ENCODE measurements around the gene MYO3B. TPM values are rescaled to one million over a fixed set of nuclear protein-coding genes. Genes with fewer than 3 reads are reported as not detected.

Gene MYO3B
- total and polyA plus RNA-seq, 2 donors from 2014 or later = 3.5 to 6.4 TPM

- no peak overlapping the region for H3K9ac ChIP-seq (ENCODE audit: low read length in 3 of 3)
- DNase-seq (no peak), FAIRE-seq (no peak)
- peaks cover 0 to 4% (median 0%) of the 10 kb centered on the region in 3 donors for H3K4me1 ChIP-seq (ENCODE audit: control insufficient read depth in 2 of 3, insufficient read depth in 2 of 3, low read depth in 1 of 3, low read length in 3 of 3)
- intact Hi-C loops (cut with DNase I) = no loop called here
- no peaks in the 10 kb centered on the region for H3K27me3 ChIP-seq (ENCODE audit: control insufficient read depth, insufficient read depth, low read length)
- H3K27ac ChIP-seq (ENCODE audit: low read depth in 2 of 2, low read length in 2 of 2) = no peak overlapping the region
- H3K36me3 ChIP-seq (ENCODE audit: control insufficient read depth in 2 of 3, insufficient read depth in 3 of 3, low read length in 3 of 3) = no peaks in the 10 kb centered on the region
- no peak overlapping the region for H3K4me3 ChIP-seq (ENCODE audit: low read length in 3 of 3)
- H3K9me3 ChIP-seq (ENCODE audit: control insufficient read depth in 2 of 3, insufficient read depth in 1 of 3, low read length in 3 of 3) = no peaks in the 10 kb centered on the region
- TF ChIP-seq, protein P1, sequence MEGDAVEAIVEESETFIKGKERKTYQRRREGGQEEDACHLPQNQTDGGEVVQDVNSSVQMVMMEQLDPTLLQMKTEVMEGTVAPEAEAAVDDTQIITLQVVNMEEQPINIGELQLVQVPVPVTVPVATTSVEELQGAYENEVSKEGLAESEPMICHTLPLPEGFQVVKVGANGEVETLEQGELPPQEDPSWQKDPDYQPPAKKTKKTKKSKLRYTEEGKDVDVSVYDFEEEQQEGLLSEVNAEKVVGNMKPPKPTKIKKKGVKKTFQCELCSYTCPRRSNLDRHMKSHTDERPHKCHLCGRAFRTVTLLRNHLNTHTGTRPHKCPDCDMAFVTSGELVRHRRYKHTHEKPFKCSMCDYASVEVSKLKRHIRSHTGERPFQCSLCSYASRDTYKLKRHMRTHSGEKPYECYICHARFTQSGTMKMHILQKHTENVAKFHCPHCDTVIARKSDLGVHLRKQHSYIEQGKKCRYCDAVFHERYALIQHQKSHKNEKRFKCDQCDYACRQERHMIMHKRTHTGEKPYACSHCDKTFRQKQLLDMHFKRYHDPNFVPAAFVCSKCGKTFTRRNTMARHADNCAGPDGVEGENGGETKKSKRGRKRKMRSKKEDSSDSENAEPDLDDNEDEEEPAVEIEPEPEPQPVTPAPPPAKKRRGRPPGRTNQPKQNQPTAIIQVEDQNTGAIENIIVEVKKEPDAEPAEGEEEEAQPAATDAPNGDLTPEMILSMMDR (IDR thresholded peaks at IDR 0.05; ENCODE audit: borderline replicate concordance, extremely low read depth, insufficient read depth) = no peak
Observed at GRCh38 chr2:170533156-170533555, 355.2 kb downstream of the MYO3B start.

- Histone ChIP-seq H3K36me3 (ENCODE audit: control insufficient read depth in 2 of 3, insufficient read depth in 3 of 3, low read length in 3 of 3) (no peaks in the 10 kb centered on the region), H3K9me3 (ENCODE audit: control insufficient read depth in 2 of 3, insufficient read depth in 1 of 3, low read length in 3 of 3) (no peaks in the 10 kb centered on the region), H3K4me3 (ENCODE audit: low read length in 3 of 3) (no peak overlapping the region), H3K9ac (ENCODE audit: low read length in 3 of 3) (no peak overlapping the region), H3K27me3 (ENCODE audit: control insufficient read depth, insufficient read depth, low read length) (no peaks in the 10 kb centered on the region), H3K27ac (ENCODE audit: low read depth in 2 of 2, low read length in 2 of 2) (no peak overlapping the region), H3K4me1 (ENCODE audit: control insufficient read depth in 2 of 3, insufficient read depth in 2 of 3, low read depth in 1 of 3, low read length in 3 of 3) (peaks cover 0 to 4% (median 0%) of the 10 kb centered on the region in 3 donors)
- no peak for DNase-seq
- no peak for FAIRE-seq
- TF ChIP-seq, protein P1 (IDR thresholded peaks at IDR 0.05; ENCODE audit: borderline replicate concordance, extremely low read depth, insufficient read depth) = no peak
- intact Hi-C loops (cut with DNase I) = no loop called here
Observed at GRCh38 chr2:170535552-170535951, 357.6 kb downstream of the MYO3B start.

- FAIRE-seq (no peak), DNase-seq (no peak)
- Histone ChIP-seq H3K27me3 (ENCODE audit: control insufficient read depth, insufficient read depth, low read length) (no peaks in the 10 kb centered on the region), H3K36me3 (ENCODE audit: control insufficient read depth in 2 of 3, insufficient read depth in 3 of 3, low read length in 3 of 3) (no peaks in the 10 kb centered on the region), H3K27ac (ENCODE audit: low read depth in 2 of 2, low read length in 2 of 2) (no peak overlapping the region), H3K4me1 (ENCODE audit: control insufficient read depth in 2 of 3, insufficient read depth in 2 of 3, low read depth in 1 of 3, low read length in 3 of 3) (no peaks in the 10 kb centered on the region), H3K4me3 (ENCODE audit: low read length in 3 of 3) (no peak overlapping the region), H3K9me3 (ENCODE audit: control insufficient read depth in 2 of 3, insufficient read depth in 1 of 3, low read length in 3 of 3) (peaks cover 0 to 5% (median 0%) of the 10 kb centered on the region in 3 donors), H3K9ac (ENCODE audit: low read length in 3 of 3) (no peak overlapping the region)
- TF ChIP-seq, protein P1 (IDR thresholded peaks at IDR 0.05; ENCODE audit: borderline replicate concordance, extremely low read depth, insufficient read depth) = no peak
- intact Hi-C loops (cut with DNase I) = no loop called here
Observed at GRCh38 chr2:170544817-170545216, 366.9 kb downstream of the MYO3B start.

GRCh38 chr2:170548304-170548703 lies 370.4 kb downstream of the MYO3B start:
- Histone ChIP-seq H3K9me3 (ENCODE audit: control insufficient read depth in 2 of 3, insufficient read depth in 1 of 3, low read length in 3 of 3) (peaks cover 0 to 5% (median 0%) of the 10 kb centered on the region in 3 donors), H3K4me1 (ENCODE audit: control insufficient read depth in 2 of 3, insufficient read depth in 2 of 3, low read depth in 1 of 3, low read length in 3 of 3) (no peaks in the 10 kb centered on the region), H3K36me3 (ENCODE audit: control insufficient read depth in 2 of 3, insufficient read depth in 3 of 3, low read length in 3 of 3) (no peaks in the 10 kb centered on the region), H3K27ac (ENCODE audit: low read depth in 2 of 2, low read length in 2 of 2) (no peak overlapping the region), H3K9ac (ENCODE audit: low read length in 3 of 3) (no peak overlapping the region), H3K27me3 (ENCODE audit: control insufficient read depth, insufficient read depth, low read length) (no peaks in the 10 kb centered on the region), H3K4me3 (ENCODE audit: low read length in 3 of 3) (no peak overlapping the region)
- no peak for DNase-seq
- intact Hi-C loops (cut with DNase I) = no loop called here
- TF ChIP-seq, protein P1 (IDR thresholded peaks at IDR 0.05; ENCODE audit: borderline replicate concordance, extremely low read depth, insufficient read depth) = no peak
- no peak for FAIRE-seq
